HepG2 (cell line): Measurements from ENCODE around the gene C22orf42. TPM values are rescaled to one million over a fixed set of nuclear protein-coding genes. Genes with fewer than 3 reads are reported as not detected.
A peak's percentile ranks its signal among the peaks of the same experiment; 100 is the strongest.

Source experiments
- FOXC1 ChIP-seq: sonication (generic); formaldehyde crosslinking; IDR thresholded peaks from 2 replicates; pipeline ENCODE4 v1.8.0; 2022; ENCODE audit warnings: mild to moderate bottlenecking, missing genetic modification reagents, borderline replicate concordance
- KLF16 ChIP-seq, 2 experiments: sonication (generic) in 1 of 2; formaldehyde crosslinking in 1 of 2; IDR thresholded peaks; 2 replicates each; pipeline versions ENCODE4 v1.6.1 to v1.8.0; 2016 to 2023; ENCODE audit warnings: missing genetic modification reagents in 2 of 2, missing compliant biosample characterization in 1 of 2
- KLF9 ChIP-seq: IDR thresholded peaks from 2 replicates; pipeline ENCODE4 v1.6.1; 2016; ENCODE audit warnings: low read depth
- MAFF ChIP-seq: IDR thresholded peaks from 2 replicates; pipeline ENCODE4 v1.6.1; 2011; ENCODE audit warnings: low read depth, low read length, improper control_type of control experiment
- ZFY ChIP-seq: sonication (generic); formaldehyde crosslinking; IDR thresholded peaks from 2 replicates; pipeline ENCODE4 v1.4.0; 2020; ENCODE audit warnings: missing genetic modification reagents
- polyA plus RNA-seq, 8 experiments: library from polyadenylated mRNA; depleted of rRNA in 3 of 8; stranded (reverse) in 7 of 8; unstranded in 1 of 8; fragments of >200 nt; fragmentation: Illumina TruSeq in 4 of 8; extraction: Trizol in 4 of 8; gene quantifications; 2 replicates each; pipeline versions ENCODE4 v1.2.1 to v1.2.3, GENCODE V29; 2011 to 2016; ENCODE audit warnings: low read depth in 4 of 8, missing spikeins in 1 of 8, mixed read lengths in 1 of 8; ENCODE audit not compliant: insufficient read depth in 1 of 8
- total RNA-seq, 5 experiments: library from RNA; depleted of rRNA; stranded (reverse); fragments of >200 nt; fragmentation: Illumina TruSeq; extraction: Trizol; gene quantifications; 2 replicates each; pipeline ENCODE4 v1.2.3, GENCODE V29; 2016; ENCODE audit warnings: low read depth in 1 of 5
- TF ChIP-seq, protein P1 (sequence below): sonication (generic); formaldehyde crosslinking; IDR thresholded peaks from 2 replicates; pipeline ENCODE4 v1.5.1; 2020; ENCODE audit warnings: mild to moderate bottlenecking, missing genetic modification reagents
- TF ChIP-seq, protein P2 (sequence below): sonication (generic); formaldehyde crosslinking; IDR thresholded peaks from 2 replicates; pipeline ENCODE4 v1.4.0; 2020; ENCODE audit warnings: missing genetic modification reagents
- TF ChIP-seq, protein P3 (sequence below): sonication (generic); formaldehyde crosslinking; IDR thresholded peaks from 2 replicates; pipeline ENCODE4 v1.4.0; 2020; ENCODE audit warnings: missing genetic modification reagents, borderline replicate concordance
- TF ChIP-seq, protein P4 (sequence below): sonication (generic); formaldehyde crosslinking; IDR thresholded peaks from 2 replicates; pipeline ENCODE4 v1.5.1; 2020; ENCODE audit warnings: mild to moderate bottlenecking, missing genetic modification reagents, moderate library complexity

Gene C22orf42
- total and polyA plus RNA-seq, 2 of the 13 experiments (the other 11 are each of a cell fraction or from before 2014, with no cell fraction given), result not detected

DNA sequence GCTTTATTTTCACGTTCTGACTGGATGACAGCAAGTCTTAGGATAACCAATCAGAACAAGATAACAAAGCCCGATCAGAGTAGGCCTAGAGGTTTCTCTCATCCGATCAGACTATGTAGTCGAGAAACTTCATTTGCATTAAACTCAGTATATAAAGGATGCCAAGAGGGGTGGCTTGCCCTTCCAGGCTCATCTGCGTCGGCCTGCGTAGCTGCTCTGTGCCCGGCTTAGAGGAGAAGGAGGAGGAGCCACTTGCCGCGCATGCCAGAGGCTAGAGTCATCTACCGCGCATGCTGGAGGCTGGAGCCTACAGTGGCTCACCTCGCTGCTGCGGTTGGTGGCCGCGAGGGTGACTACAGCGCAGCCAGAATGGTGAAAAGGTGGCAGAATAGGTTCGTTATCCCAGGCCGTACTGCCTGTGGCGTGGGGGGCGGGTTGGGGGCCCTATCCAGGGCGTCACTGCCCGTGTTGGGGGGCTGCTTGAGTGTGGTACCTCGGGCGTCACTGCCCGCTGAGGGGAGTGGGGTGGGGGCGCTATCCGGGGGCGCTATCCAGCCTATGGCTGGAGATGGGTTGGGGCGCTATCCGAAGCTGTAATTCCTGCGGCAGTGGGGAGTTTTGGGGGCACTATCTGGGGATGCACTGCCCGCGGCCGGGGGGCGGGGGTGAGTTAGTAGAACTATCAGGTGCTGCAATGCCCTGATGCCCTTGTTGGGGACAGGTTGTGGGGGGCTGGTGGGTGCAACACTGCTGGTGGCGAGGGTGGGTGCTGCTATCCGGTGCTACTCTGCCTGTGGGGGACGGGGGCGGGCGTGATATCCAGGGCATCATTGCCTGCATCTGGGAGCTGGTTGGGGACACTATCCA is 46.0 kb upstream of the C22orf42 start, which contains the start of gene RFPL2 (continued):
- TF ChIP-seq, protein P1, sequence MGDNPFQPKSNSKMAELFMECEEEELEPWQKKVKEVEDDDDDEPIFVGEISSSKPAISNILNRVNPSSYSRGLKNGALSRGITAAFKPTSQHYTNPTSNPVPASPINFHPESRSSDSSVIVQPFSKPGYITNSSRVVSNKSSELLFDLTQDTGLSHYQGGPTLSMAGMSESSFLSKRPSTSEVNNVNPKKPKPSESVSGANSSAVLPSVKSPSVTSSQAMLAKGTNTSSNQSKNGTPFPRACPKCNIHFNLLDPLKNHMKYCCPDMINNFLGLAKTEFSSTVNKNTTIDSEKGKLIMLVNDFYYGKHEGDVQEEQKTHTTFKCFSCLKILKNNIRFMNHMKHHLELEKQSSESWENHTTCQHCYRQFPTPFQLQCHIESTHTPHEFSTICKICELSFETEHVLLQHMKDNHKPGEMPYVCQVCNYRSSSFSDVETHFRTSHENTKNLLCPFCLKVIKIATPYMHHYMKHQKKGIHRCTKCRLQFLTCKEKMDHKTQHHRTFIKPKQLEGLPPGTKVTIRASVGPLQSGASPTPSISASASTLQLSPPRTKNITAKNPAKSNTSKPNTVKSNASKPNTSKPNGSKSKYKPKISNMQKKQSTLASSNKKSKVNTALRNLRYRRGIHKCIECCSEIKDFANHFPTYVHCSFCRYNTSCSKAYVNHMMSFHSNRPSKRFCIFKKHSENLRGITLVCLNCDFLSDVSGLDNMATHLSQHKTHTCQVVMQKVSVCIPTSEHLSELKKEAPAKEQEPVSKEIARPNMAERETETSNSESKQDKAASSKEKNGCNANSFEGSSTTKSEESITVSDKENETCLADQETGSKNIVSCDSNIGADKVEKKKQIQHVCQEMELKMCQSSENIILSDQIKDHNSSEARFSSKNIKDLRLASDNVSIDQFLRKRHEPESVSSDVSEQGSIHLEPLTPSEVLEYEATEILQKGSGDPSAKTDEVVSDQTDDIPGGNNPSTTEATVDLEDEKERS, result no peak
- TF ChIP-seq KLF16 (CRISPR knock-in tag; IDR thresholded peaks at IDR 0.05), result 0 out of 4 replicates have a peak, but pooled peaks of 1 of the 2 experiments have one; percentile 23
- peak; percentile 67; the same call in 1 of the 2 replicates for TF ChIP-seq KLF9 (CRISPR knock-in tag)
- TF ChIP-seq ZFY (CRISPR knock-in tag), result peak; percentile 42
- TF ChIP-seq, protein P2, sequence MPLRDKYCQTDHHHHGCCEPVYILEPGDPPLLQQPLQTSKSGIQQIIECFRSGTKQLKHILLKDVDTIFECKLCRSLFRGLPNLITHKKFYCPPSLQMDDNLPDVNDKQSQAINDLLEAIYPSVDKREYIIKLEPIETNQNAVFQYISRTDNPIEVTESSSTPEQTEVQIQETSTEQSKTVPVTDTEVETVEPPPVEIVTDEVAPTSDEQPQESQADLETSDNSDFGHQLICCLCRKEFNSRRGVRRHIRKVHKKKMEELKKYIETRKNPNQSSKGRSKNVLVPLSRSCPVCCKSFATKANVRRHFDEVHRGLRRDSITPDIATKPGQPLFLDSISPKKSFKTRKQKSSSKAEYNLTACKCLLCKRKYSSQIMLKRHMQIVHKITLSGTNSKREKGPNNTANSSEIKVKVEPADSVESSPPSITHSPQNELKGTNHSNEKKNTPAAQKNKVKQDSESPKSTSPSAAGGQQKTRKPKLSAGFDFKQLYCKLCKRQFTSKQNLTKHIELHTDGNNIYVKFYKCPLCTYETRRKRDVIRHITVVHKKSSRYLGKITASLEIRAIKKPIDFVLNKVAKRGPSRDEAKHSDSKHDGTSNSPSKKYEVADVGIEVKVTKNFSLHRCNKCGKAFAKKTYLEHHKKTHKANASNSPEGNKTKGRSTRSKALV (CRISPR knock-in tag), result peak; percentile 65; the same call in 1 of the 2 replicates
- TF ChIP-seq MAFF, result no peak
- TF ChIP-seq, protein P3, sequence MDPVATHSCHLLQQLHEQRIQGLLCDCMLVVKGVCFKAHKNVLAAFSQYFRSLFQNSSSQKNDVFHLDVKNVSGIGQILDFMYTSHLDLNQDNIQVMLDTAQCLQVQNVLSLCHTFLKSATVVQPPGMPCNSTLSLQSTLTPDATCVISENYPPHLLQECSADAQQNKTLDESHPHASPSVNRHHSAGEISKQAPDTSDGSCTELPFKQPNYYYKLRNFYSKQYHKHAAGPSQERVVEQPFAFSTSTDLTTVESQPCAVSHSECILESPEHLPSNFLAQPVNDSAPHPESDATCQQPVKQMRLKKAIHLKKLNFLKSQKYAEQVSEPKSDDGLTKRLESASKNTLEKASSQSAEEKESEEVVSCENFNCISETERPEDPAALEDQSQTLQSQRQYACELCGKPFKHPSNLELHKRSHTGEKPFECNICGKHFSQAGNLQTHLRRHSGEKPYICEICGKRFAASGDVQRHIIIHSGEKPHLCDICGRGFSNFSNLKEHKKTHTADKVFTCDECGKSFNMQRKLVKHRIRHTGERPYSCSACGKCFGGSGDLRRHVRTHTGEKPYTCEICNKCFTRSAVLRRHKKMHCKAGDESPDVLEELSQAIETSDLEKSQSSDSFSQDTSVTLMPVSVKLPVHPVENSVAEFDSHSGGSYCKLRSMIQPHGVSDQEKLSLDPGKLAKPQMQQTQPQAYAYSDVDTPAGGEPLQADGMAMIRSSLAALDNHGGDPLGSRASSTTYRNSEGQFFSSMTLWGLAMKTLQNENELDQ (CRISPR knock-in tag), result no peak
- TF ChIP-seq FOXC1, result 0 out of 2 replicates have a peak, but pooled peaks have one; percentile 38
- TF ChIP-seq, protein P4, sequence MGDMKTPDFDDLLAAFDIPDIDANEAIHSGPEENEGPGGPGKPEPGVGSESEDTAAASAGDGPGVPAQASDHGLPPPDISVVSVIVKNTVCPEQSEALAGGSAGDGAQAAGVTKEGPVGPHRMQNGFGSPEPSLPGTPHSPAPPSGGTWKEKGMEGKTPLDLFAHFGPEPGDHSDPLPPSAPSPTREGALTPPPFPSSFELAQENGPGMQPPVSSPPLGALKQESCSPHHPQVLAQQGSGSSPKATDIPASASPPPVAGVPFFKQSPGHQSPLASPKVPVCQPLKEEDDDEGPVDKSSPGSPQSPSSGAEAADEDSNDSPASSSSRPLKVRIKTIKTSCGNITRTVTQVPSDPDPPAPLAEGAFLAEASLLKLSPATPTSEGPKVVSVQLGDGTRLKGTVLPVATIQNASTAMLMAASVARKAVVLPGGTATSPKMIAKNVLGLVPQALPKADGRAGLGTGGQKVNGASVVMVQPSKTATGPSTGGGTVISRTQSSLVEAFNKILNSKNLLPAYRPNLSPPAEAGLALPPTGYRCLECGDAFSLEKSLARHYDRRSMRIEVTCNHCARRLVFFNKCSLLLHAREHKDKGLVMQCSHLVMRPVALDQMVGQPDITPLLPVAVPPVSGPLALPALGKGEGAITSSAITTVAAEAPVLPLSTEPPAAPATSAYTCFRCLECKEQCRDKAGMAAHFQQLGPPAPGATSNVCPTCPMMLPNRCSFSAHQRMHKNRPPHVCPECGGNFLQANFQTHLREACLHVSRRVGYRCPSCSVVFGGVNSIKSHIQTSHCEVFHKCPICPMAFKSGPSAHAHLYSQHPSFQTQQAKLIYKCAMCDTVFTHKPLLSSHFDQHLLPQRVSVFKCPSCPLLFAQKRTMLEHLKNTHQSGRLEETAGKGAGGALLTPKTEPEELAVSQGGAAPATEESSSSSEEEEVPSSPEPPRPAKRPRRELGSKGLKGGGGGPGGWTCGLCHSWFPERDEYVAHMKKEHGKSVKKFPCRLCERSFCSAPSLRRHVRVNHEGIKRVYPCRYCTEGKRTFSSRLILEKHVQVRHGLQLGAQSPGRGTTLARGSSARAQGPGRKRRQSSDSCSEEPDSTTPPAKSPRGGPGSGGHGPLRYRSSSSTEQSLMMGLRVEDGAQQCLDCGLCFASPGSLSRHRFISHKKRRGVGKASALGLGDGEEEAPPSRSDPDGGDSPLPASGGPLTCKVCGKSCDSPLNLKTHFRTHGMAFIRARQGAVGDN (CRISPR knock-in tag), result peak; percentile 88
